SH-SY5Y (cell line): ENCODE data around the gene SEMA6B.

ENCODE experiments used
- GATA2 ChIP-seq: IDR thresholded peaks from 2 replicates; pipeline ENCODE4 v1.6.1; 2011; ENCODE audit warnings: mild to moderate bottlenecking, low read depth, low read length
- GATA3 ChIP-seq: IDR thresholded peaks from 2 replicates; pipeline ENCODE4 v1.6.1; 2011; ENCODE audit warnings: low read depth, mild to moderate bottlenecking, low read length, moderate library complexity

GRCh38 chr19:4554717-4555116, 4.8 kb downstream of the SEMA6B start:
- TF ChIP-seq GATA2: no peak
- no peak for TF ChIP-seq GATA3
